Measurements from ENCODE around the gene RETN.
A peak's percentile ranks its signal among the peaks of the same experiment; 100 is the strongest.

Gene RETN

DNA sequence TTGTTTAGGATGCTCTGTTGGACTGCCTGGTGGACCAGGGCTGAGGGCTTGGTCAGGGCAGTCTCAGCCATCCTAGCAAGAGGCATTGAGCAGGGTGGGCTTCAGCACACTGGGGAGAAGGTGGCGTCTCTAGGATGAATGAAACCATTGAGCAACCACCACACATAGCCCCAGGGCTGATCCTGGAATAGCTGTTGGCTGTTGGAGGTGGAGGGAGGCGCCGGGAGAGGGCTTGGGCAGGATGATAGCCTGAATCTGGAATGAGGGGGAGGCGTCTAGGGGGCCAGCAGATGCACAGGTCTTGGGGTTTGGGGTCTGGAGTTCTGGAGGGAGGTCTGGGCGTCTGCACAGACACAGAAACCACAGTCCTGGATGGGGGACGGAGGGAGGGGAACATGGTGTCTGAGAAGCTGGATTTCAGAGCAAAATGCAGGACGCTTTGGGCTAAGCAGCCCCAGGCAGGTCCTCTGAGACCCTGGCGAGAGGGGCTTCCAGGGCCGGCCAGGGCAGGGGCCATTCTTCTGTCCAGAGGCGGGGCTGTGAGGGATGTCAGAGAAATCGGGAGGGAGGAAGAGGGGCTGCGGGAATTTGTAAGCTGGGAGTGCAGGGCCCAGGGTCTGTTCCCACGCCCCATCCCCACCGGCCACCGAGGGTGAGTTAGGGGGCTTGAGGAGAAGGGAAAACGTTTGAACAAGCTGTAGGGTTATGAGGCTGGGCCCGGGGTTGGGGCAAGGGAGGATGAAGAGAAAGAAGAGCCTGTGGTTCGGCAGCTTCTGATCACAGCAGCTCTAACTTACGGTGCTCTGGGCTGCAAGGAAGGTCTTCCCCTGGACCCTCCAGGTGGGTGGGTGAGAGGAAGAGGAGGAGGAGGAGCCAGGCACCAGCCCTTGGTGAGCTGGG, 16.9 kb downstream of the RETN start:
- DNase-seq, result no peak

DNA sequence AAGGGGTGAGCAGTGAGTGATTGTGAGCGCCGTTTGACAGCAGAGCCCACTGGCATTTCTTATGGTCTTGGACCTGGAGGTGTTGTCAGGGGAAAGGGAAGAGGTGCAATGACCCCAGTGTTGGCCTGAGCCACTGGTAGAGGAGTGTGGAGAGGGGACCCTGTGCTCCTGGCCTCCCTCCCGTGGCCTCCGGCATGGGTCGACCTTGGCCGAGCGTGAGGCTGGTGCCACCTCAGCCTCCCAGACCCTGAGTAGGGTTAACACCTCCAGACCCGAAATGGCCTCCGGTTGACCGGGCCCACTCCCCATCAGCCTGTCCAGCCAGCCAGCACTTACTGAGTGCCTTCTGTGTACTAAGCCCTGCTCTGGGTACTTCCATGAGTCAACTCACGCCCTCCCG, 18.3 kb downstream of the RETN start:
- no peak for DNase-seq

- DNase-seq, result no peak
Observed at GRCh38 chr19:7689165-7689564, 20.3 kb downstream of the RETN start.

DNA sequence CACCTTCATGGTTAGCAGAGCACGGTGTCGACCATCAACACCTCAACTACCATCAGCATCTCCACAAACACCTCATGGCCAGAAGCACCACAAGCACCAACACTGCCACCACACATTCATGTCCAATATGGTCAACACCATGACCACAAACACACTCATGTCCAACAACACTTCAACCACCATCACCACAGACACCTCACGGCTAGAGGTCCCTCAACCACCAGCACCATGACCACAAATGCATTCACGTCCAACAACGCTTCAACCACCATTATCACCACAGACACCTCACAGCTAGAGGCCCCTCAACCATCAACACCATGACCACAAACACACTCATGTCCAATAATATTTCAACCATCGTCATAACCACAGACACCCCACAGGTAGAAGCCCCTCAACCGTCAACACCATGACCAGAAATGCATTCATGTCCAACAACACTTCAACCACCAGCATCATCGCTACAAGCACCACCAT, 22.0 kb downstream of the RETN start:
- no peak for DNase-seq

DNA sequence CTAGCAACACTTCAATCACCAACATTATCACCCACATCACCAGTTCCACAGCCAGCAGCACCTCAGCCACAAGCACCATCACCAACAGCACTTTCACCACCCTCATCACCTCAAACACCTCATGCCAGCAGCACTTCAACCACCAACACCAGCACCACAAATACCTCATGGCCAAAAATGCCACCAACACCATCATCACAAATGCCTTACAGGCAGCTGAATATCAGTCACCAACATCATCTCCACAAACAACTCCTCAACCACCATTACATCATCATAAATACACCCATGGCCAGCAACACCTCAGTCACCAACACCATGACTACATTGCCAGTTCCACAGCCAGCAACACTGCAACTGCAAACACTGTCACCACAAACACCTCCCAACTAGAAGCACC, 22.6 kb downstream of the RETN start:
- DNase-seq, result no peak

- DNase-seq, result no peak
Observed at GRCh38 chr19:7692417-7693088, 23.7 kb downstream of the RETN start.

DNA sequence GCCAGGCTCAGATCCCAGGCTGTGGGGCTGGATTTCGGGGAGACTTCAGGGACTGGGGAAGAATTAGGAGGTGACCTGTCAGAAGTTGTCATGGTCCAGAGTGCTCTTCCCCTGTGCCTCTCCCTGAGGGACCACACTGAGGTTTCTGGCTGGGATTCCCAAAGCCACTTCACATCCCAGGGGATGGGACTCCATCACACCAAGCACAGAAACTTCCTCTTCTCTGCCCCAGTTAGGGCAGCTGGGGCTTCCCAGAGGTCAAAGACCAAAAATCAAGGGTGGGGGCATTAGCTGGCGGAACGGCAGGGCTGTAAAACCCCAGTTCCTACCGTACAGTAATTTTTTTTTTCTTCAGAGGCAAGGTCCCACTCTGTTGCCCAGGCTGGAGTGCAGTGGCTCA, 25.6 kb downstream of the RETN start:
- DNase-seq, result no peak

DNA sequence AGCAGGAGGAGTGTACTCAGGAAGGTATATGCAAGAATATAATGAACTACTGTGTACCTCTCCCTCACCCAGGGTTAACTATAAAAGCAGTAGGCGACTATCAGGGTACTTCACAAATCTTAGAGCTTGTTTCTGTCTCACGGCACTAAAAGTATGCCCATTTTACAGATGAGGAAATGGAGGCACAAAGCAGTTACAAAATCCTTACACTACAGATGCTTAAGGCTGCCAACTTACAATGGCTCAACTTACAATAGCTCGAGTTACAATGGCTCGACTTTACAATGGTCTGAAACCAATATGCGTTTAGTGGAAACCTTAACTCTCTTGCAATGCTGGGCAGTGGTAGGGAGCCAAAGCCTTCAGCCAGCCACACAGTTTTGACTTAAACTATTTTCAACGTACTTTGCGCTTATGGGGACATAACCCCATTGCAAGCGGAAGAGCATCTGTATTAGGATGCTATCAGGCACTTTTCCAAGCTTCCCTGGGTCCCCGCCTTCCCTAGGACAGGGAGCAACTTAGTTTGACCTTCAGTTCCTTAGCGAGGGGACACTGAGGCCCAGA, 29.0 kb downstream of the RETN start:
- DNase-seq, result no peak

- DNase-seq, result no peak
Observed at GRCh38 chr19:7698583-7698982, 29.7 kb downstream of the RETN start.

GRCh38 chr19:7699003-7699402, 30.2 kb downstream of the RETN start:
- DNase-seq, result no peak

- DNase-seq, result peak; percentile 45
Observed at GRCh38 chr19:7699417-7700401, 30.9 kb downstream of the RETN start.

GRCh38 chr19:7701049-7701653, 32.3 kb downstream of the RETN start:
- no peak for DNase-seq

- DNase-seq, result no peak
Observed at GRCh38 chr19:7701654-7702457, 33.0 kb downstream of the RETN start, which contains the start of gene FCER2. TSS of gene FCER2 (minus strand) at chr19:7702131. CDS start at chr19:7699760, 2,371 bp downstream.

DNA sequence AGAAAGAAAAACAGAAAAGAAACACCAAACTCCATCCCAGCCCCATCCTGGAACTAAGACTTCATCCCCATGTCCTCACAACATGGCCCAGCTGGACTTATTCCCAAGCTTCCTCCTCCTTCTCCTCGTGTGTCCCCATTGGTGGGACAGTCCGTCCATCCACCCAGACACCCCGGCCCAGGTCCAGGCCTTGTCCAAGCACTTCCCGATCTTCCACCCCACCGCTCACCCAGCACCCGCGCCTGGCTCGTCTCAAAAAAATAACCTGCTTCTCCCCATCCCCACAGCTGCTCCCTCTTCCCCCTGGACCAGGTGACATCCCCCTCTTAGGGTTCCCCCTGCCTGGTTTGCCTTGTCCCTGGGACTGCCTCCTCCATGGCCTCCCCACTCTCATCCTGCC, 34.5 kb downstream of the RETN start:
- DNase-seq, result no peak

DNA sequence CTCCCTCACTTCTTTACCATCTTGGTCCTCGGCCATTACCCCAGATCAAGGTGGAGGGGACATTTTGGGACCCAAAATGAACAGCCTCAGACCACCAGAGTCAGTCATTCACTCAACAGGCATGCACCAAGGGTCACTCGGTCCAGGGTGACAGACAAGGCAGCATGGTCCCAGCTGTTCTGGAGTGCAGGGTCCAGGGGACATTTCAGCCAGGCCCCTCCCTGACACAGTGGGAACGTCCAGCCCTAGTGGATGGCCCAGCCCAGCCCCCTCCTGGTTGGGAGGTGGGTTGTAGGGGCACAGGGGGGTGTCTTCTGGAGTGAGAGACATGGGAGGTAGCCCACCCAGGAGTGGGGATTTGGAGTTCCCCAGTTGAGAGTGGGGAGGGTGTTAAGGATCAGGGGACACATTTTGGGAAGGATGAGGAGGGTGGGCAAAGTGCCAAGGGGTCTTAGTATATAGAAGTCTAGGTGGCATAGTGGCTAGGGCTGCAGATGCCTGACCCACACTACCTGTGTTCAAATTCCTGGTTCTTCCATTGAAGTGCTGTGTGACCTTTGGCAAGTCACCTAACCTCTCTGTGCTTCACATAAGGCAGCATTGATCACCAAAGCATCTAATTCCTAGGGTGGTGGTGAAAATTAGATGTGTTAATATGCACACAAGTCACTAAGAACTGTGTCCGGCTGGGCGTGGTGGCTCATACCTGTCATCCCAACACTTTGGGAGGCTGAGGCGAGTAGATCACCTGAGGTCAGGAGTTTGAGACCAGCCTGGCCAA, 35.6 kb downstream of the RETN start:
- DNase-seq, result no peak

DNA sequence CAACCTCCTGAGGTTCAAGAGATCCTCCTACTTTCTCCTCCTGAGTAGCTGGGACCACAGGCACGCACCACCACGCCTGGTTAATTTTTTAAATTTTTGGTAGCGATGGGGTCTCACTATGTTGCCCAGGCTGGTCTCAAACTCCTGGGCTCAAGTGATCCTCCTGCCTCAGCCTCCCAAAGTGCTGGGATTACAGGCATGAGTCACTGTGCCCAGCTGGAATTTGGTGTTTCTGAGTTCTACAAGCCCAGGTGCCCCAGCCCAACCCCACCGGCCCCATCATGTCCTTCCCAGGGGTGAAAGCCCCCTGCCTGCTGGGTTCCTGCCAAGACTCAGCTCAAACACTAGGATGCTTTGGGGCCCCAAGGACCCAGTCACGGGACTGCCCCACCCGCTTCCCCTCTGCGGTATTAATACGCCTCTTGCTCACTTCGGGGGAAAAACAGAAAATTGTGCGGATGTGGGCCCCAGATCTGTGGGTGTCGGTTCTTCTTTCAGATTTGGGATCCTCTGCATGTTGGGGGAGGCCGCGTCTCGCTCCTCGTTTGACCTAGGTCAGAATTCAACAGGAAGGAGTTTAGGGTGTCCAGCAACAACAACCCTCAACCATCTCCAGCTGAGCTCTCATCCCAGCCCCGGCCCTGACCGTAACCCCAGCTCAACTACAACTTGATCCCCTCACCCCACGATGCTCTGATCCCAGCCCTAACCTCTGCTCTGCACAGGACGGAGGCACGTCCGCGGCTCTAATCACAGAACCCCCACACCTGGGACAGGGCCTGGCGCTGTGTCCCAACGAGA, 36.7 kb downstream of the RETN start:
- DNase-seq, result peak; percentile 67

- no peak for DNase-seq
Observed at GRCh38 chr19:7706188-7706954, 37.5 kb downstream of the RETN start.

DNA sequence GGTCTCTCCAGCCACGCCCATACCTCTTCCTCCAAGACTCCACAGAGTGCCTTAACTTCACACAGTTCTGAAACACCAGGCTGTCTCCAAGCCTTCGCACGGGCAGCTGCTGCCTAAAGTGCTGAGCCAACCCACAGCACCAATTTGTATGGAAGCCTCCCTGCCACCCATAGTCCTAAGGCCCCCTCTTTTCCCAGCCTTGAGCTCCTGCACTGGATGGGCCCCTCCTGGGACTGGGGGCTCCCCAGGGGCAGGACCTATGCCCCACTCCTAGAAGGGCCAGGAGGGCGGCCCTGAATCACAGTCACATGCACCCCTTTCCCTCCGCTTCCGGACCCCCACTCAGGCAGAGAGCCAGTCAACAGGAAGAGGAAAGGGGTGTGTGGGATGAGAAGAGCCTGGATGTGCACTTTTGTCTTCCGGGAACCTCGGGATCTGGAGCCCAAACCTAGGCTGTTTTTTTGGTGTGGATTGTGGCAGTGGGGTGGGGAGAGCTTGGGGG, 38.2 kb downstream of the RETN start:
- no peak for DNase-seq
